ENCODE results near the gene FAM181A.

Gene FAM181A

GRCh38 chr14:93926873-93927799 lies at the start of gene FAM181A:
Gene FAM181A (plus strand): TSS chr14:93927344. CDS start chr14:93928286, 942 bp downstream.
- no peak within 1 kb of the TSS for H3K27ac ChIP-seq (ENCODE audit: low read depth, low read length)
- H3K36me3 ChIP-seq (ENCODE audit: control insufficient read depth, insufficient read depth, low read length), result no peaks in the 10 kb centered on the region
- H3K4me1 ChIP-seq (ENCODE audit: control insufficient read depth, insufficient read depth, low read length), result no peaks in the 10 kb centered on the region
- no peaks in the 10 kb centered on the region for H3K9me3 ChIP-seq (ENCODE audit: control insufficient read depth, insufficient read depth, low read length)
- H3K4me3 ChIP-seq (ENCODE audit: low read depth, low read length), result no peak within 1 kb of the TSS
- no peaks in the 10 kb centered on the region for H3K27me3 ChIP-seq (ENCODE audit: control insufficient read depth, insufficient read depth, low read length)
- H3K9ac ChIP-seq (ENCODE audit: low read depth, low read length), result no peak within 1 kb of the TSS

DNA sequence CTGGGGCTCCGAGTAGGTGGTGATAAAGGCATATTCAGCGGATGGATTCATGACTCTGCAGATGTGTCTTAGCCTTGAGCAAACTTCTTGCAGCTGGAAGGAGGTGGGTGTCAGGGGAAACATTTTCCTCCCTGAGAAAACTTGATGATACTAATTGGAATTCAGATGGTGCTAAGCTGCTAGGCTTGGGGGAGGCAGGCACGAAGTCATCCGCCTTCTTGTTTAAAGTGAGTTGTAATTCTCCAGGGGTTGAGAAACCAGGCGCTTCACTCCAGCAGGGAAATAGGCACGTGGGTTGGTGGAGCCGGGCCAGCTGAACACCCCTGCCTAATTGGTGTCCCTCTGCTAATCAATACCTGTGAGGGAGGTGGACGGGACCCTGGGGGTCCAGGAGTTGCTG lies 48.9 kb upstream of the FAM181A start:
- H3K4me3 ChIP-seq (ENCODE audit: low read depth, low read length), result no peak overlapping the region
- no peaks in the 10 kb centered on the region; the same call in 1 of the 2 replicates for H3K27me3 ChIP-seq (ENCODE audit: control insufficient read depth, insufficient read depth, low read length)
- no peak overlapping the region for H3K9ac ChIP-seq (ENCODE audit: low read depth, low read length)
- H3K9me3 ChIP-seq (ENCODE audit: control insufficient read depth, insufficient read depth, low read length), result no peaks in the 10 kb centered on the region
- peaks cover 14% of the 10 kb centered on the region for H3K4me1 ChIP-seq (ENCODE audit: control insufficient read depth, insufficient read depth, low read length)
- no peak overlapping the region for H3K27ac ChIP-seq (ENCODE audit: low read depth, low read length)
- H3K36me3 ChIP-seq (ENCODE audit: control insufficient read depth, insufficient read depth, low read length), result no peaks in the 10 kb centered on the region

GRCh38 chr14:93878871-93879270 lies 48.3 kb upstream of the FAM181A start:
- no peak overlapping the region for H3K4me3 ChIP-seq (ENCODE audit: low read depth, low read length)
- no peaks in the 10 kb centered on the region for H3K36me3 ChIP-seq (ENCODE audit: control insufficient read depth, insufficient read depth, low read length)
- H3K27ac ChIP-seq (ENCODE audit: low read depth, low read length), result no peak overlapping the region
- no peak overlapping the region for H3K9ac ChIP-seq (ENCODE audit: low read depth, low read length)
- peaks cover 14% of the 10 kb centered on the region for H3K4me1 ChIP-seq (ENCODE audit: control insufficient read depth, insufficient read depth, low read length)
- no peaks in the 10 kb centered on the region for H3K9me3 ChIP-seq (ENCODE audit: control insufficient read depth, insufficient read depth, low read length)
- H3K27me3 ChIP-seq (ENCODE audit: control insufficient read depth, insufficient read depth, low read length), result no peaks in the 10 kb centered on the region; the same call in 1 of the 2 replicates

DNA sequence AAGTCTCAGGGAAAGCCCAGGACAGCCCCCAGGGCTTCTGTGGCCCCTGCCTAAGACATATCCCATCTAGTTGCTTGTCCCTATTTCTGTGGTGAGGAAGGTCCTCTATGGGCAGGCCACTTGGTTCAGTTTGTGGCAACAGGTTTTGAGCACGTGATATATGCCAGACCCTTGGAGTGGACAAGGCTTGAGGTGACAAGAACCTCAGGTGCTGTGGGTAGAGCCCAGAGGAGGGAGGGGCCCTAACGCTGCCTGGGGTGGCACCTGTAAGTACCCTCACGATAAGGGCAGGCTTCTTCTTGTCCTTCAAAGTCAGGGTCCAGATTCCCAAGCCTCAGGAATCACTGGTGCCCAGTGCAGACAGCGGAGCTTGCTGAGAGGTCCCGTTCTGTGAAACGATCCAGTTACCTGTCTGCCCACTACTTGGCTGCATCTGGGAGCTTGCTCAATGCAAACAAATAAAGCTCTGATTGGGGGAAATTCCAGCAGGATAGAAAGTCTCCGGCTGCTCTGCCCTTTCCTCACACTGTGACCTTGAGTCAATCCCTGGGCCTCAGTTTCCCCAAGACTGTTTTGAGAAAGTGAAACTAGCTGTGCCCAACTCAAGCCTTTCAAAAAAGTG lies 47.7 kb upstream of the FAM181A start:
- Histone ChIP-seq H3K4me3 (ENCODE audit: low read depth, low read length) (0 out of 2 replicates have a peak overlapping the region, but pooled peaks have one; percentile 2), H3K9ac (ENCODE audit: low read depth, low read length) (no peak overlapping the region), H3K9me3 (ENCODE audit: control insufficient read depth, insufficient read depth, low read length) (no peaks in the 10 kb centered on the region), H3K27ac (ENCODE audit: low read depth, low read length) (no peak overlapping the region), H3K27me3 (ENCODE audit: control insufficient read depth, insufficient read depth, low read length) (no peaks in the 10 kb centered on the region; the same call in 1 of the 2 replicates), H3K36me3 (ENCODE audit: control insufficient read depth, insufficient read depth, low read length) (no peaks in the 10 kb centered on the region), H3K4me1 (ENCODE audit: control insufficient read depth, insufficient read depth, low read length) (peaks cover 14% of the 10 kb centered on the region)

GRCh38 chr14:93880021-93880820 lies 46.9 kb upstream of the FAM181A start:
- Histone ChIP-seq H3K9ac (ENCODE audit: low read depth, low read length) (no peak overlapping the region), H3K4me3 (ENCODE audit: low read depth, low read length) (0 out of 2 replicates have a peak overlapping the region, but pooled peaks have one; percentile 2), H3K4me1 (ENCODE audit: control insufficient read depth, insufficient read depth, low read length) (peaks cover 14% of the 10 kb centered on the region), H3K9me3 (ENCODE audit: control insufficient read depth, insufficient read depth, low read length) (no peaks in the 10 kb centered on the region), H3K27me3 (ENCODE audit: control insufficient read depth, insufficient read depth, low read length) (no peaks in the 10 kb centered on the region; the same call in 1 of the 2 replicates), H3K27ac (ENCODE audit: low read depth, low read length) (no peak overlapping the region), H3K36me3 (ENCODE audit: control insufficient read depth, insufficient read depth, low read length) (no peaks in the 10 kb centered on the region)

GRCh38 chr14:93884950-93885349 lies 42.2 kb upstream of the FAM181A start:
- peaks cover 7% of the 10 kb centered on the region for H3K4me1 ChIP-seq (ENCODE audit: control insufficient read depth, insufficient read depth, low read length)

GRCh38 chr14:93888995-93889394 lies 38.1 kb upstream of the FAM181A start:
- peaks cover 17% of the 10 kb centered on the region for H3K4me1 ChIP-seq (ENCODE audit: control insufficient read depth, insufficient read depth, low read length)
- H3K36me3 ChIP-seq (ENCODE audit: control insufficient read depth, insufficient read depth, low read length), result no peaks in the 10 kb centered on the region
- H3K27ac ChIP-seq (ENCODE audit: low read depth, low read length), result no peak overlapping the region
- H3K27me3 ChIP-seq (ENCODE audit: control insufficient read depth, insufficient read depth, low read length), result no peaks in the 10 kb centered on the region; the same call in 1 of the 2 replicates
- H3K9me3 ChIP-seq (ENCODE audit: control insufficient read depth, insufficient read depth, low read length), result no peaks in the 10 kb centered on the region
- H3K4me3 ChIP-seq (ENCODE audit: low read depth, low read length), result no peak overlapping the region
- no peak overlapping the region for H3K9ac ChIP-seq (ENCODE audit: low read depth, low read length)

More at GRCh38 chr14:93884950-93885349, 42.2 kb upstream of the FAM181A start:
- H3K9ac ChIP-seq (ENCODE audit: low read depth, low read length), result no peak overlapping the region
- no peaks in the 10 kb centered on the region for H3K9me3 ChIP-seq (ENCODE audit: control insufficient read depth, insufficient read depth, low read length)
- H3K27me3 ChIP-seq (ENCODE audit: control insufficient read depth, insufficient read depth, low read length), result no peaks in the 10 kb centered on the region
- H3K27ac ChIP-seq (ENCODE audit: low read depth, low read length), result no peak overlapping the region
- H3K36me3 ChIP-seq (ENCODE audit: control insufficient read depth, insufficient read depth, low read length), result no peaks in the 10 kb centered on the region
- H3K4me3 ChIP-seq (ENCODE audit: low read depth, low read length), result no peak overlapping the region

GRCh38 chr14:93889739-93890483 lies 37.2 kb upstream of the FAM181A start:
- Histone ChIP-seq H3K9me3 (ENCODE audit: control insufficient read depth, insufficient read depth, low read length) (no peaks in the 10 kb centered on the region), H3K36me3 (ENCODE audit: control insufficient read depth, insufficient read depth, low read length) (no peaks in the 10 kb centered on the region), H3K9ac (ENCODE audit: low read depth, low read length) (no peak overlapping the region), H3K27me3 (ENCODE audit: control insufficient read depth, insufficient read depth, low read length) (no peaks in the 10 kb centered on the region; the same call in 1 of the 2 replicates), H3K4me3 (ENCODE audit: low read depth, low read length) (no peak overlapping the region), H3K4me1 (ENCODE audit: control insufficient read depth, insufficient read depth, low read length) (peaks cover 26% of the 10 kb centered on the region), H3K27ac (ENCODE audit: low read depth, low read length) (no peak overlapping the region)

DNA sequence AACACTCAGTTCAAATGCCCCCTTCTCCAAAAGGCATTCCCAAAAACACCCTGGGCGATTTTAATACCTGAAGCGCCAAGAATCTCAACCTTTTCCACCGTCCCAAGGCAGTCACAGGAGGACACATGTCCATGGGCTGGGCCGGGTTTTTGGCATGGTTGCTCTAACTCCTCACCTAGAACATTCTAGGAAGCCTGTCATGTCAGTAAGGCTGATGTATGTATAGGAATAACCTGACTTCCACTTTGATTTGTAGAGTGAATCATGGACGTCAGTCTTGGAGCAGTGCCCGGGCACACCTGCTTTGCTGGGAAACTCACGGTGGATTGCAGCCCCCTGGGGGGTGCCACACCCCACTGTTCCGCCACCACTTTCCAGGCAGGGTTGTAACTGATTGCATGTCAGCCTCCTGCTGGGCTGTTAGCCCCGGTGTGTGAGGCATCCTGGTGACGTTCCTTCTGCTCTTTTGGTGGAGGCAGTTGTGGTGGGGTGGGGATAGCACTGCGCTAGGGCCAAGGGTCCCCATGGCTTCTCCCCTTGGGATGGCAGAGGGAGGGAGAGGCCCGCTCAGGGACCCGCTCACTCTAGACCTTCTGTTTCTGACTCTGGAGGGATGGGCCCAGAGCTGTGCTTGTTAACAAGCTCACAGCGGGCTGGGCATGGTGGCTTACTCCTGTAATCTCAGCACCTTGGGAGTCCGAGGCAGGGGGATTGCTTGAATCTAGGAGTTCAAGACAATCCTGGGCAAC lies 35.2 kb upstream of the FAM181A start:
- no peak overlapping the region for H3K9ac ChIP-seq (ENCODE audit: low read depth, low read length)
- no peak overlapping the region for H3K4me3 ChIP-seq (ENCODE audit: low read depth, low read length)
- no peaks in the 10 kb centered on the region for H3K36me3 ChIP-seq (ENCODE audit: control insufficient read depth, insufficient read depth, low read length)
- H3K9me3 ChIP-seq (ENCODE audit: control insufficient read depth, insufficient read depth, low read length), result no peaks in the 10 kb centered on the region
- no peak overlapping the region for H3K27ac ChIP-seq (ENCODE audit: low read depth, low read length)
- H3K4me1 ChIP-seq (ENCODE audit: control insufficient read depth, insufficient read depth, low read length), result peaks cover 26% of the 10 kb centered on the region
- no peaks in the 10 kb centered on the region; the same call in 1 of the 2 replicates for H3K27me3 ChIP-seq (ENCODE audit: control insufficient read depth, insufficient read depth, low read length)

- H3K4me1 ChIP-seq (ENCODE audit: control insufficient read depth, insufficient read depth, low read length), result peaks cover 26% of the 10 kb centered on the region
- H3K27ac ChIP-seq (ENCODE audit: low read depth, low read length), result no peak overlapping the region
- no peak overlapping the region for H3K4me3 ChIP-seq (ENCODE audit: low read depth, low read length)
- H3K9me3 ChIP-seq (ENCODE audit: control insufficient read depth, insufficient read depth, low read length), result no peaks in the 10 kb centered on the region
- no peaks in the 10 kb centered on the region for H3K36me3 ChIP-seq (ENCODE audit: control insufficient read depth, insufficient read depth, low read length)
- no peaks in the 10 kb centered on the region; the same call in 1 of the 2 replicates for H3K27me3 ChIP-seq (ENCODE audit: control insufficient read depth, insufficient read depth, low read length)
- no peak overlapping the region for H3K9ac ChIP-seq (ENCODE audit: low read depth, low read length)
Observed at GRCh38 chr14:93892505-93892839, 34.7 kb upstream of the FAM181A start.

Measured in HUES48 (cell line).